Brain microvascular endothelial cell (primary cell): ENCODE results near the gene ZER1.
"Not testable (repeated sequence)": the region's sequence is repeated elsewhere in the genome, so short reads cannot be mapped to it uniquely, and the experiment has no call there.

Experiments used
- DNase-seq: peaks from one replicate; pipeline ENCODE4 v3.0.0-alpha.2; 2020
- H3K27ac ChIP-seq: fragments of 250-450 bp; sonication (Bioruptor Pico); 2 replicates; pipeline ENCODE4 v1.5.1; 2020; ENCODE audit warnings: mild to moderate bottlenecking, moderate library complexity
- H3K27me3 ChIP-seq: fragments of 250-450 bp; sonication (Bioruptor Pico); replicated peaks from 2 replicates; pipeline ENCODE4 v1.5.1; 2020; ENCODE audit warnings: mild to moderate bottlenecking
- H3K36me3 ChIP-seq: fragments of 250-450 bp; sonication (Bioruptor Pico); replicated peaks from 2 replicates; pipeline ENCODE4 v1.5.1; 2020; ENCODE audit warnings: mild to moderate bottlenecking
- H3K4me3 ChIP-seq: 2 replicates; pipeline ENCODE4 v1.5.1; 2011; ENCODE audit warnings: low read depth, mild to moderate bottlenecking, control low read depth, low read length, moderate library complexity
- in situ Hi-C: cut with HindIII; loops from 2 replicates; pipeline ENCODE4 v1.10.0; 2017; ENCODE audit warnings: low sequenced_read_pairs, low pct_ligation_motif_present
- TF ChIP-seq, protein P1 (sequence below): IDR thresholded peaks from 2 replicates; pipeline ENCODE4 v1.5.1; 2011; ENCODE audit warnings: low read depth, mild to moderate bottlenecking, moderate library complexity, low read length, control low read depth, inconsistent platforms; ENCODE audit errors: missing control alignments

The ZER1 gene

DNA sequence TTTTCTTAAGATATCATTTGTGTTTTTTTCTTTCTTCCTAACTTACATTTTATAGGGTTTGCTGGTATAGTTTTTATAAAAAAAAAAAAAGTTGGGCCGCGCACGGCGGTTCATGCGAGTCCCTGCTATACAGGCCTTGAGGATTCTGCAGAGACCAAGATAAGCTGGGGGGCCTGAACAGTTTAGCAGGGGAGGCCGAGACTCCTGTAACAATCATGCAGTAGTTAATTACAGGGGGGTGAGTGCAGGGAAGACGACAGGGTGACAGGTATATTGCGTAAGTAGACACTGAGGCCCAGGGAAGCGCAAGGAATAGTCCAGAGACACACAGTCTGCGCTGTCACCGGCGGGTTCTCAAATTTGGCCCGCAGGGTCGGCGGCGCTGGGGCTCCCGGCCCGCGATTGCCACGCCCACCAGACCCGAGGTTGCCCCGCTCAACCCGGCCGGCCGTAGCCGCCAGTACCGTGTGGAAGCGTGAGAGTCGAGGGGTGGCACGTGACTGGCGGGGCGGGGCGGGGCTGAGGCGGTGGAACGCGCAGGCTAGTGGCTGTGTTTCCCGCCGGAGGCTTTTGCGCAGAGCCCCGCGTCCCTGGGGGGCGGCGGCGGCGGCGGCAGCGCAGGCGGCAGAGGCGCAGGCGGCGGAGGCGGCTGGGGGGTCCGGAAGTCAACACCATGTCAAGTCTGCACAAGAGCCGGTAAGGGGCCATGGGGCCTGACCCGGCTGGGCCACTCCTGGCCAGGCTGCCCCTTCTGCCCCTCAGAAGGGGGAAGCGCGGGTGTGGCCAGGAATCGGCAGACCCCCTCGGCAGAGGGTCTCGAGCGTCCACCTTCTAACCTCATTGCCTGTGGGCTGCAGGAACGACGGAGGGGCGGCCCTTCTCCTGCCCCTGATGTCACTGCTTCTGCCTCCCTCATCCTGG is 15.2 kb upstream of the ZER1 start, which contains the start of gene TBC1D13:
Gene TBC1D13 (plus strand): TSS at position 573 of the 921 bp plus-strand sequence. CDS start 101 bp downstream, at position 674.
- TF ChIP-seq, protein P1, sequence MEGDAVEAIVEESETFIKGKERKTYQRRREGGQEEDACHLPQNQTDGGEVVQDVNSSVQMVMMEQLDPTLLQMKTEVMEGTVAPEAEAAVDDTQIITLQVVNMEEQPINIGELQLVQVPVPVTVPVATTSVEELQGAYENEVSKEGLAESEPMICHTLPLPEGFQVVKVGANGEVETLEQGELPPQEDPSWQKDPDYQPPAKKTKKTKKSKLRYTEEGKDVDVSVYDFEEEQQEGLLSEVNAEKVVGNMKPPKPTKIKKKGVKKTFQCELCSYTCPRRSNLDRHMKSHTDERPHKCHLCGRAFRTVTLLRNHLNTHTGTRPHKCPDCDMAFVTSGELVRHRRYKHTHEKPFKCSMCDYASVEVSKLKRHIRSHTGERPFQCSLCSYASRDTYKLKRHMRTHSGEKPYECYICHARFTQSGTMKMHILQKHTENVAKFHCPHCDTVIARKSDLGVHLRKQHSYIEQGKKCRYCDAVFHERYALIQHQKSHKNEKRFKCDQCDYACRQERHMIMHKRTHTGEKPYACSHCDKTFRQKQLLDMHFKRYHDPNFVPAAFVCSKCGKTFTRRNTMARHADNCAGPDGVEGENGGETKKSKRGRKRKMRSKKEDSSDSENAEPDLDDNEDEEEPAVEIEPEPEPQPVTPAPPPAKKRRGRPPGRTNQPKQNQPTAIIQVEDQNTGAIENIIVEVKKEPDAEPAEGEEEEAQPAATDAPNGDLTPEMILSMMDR = no peak
- peak; percentile 60 for DNase-seq
- no peaks in the 10 kb centered on the region for H3K27me3 ChIP-seq
- peaks cover 14% of the 10 kb centered on the region for H3K36me3 ChIP-seq
- in situ Hi-C loops = no loop called here
- H3K27ac ChIP-seq = peak within 1 kb of the TSS; percentile 40
- H3K4me3 ChIP-seq = peak within 1 kb of the TSS; percentile 97

GRCh38 chr9:128785427-128785826 is 13.7 kb upstream of the ZER1 start:
- Histone ChIP-seq H3K27ac (no peak overlapping the region), H3K36me3 (peaks cover 2% of the 10 kb centered on the region), H3K27me3 (no peaks in the 10 kb centered on the region), H3K4me3 (no peak overlapping the region)
- no peak for DNase-seq
- TF ChIP-seq, protein P1 = no peak
- in situ Hi-C loops = no loop called here

DNA sequence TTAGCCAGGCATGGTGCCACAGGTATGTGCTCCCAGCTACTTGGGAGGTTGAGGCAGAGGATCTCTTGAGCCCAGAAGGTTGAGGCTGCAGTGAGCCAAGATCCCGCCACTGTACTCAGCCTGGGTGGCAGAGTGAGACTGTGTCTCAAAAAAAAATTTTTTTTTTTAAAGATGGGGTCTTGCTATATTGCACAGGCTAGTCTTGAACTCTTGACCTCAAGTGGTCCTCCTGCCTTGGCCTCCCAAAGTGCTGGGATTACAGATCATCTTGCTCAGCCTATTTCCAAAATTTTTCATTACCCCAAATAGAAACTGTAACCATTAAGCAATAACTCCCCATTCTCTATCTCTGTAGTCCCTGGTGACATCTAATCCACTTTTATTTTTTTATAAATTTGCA is 10.9 kb upstream of the ZER1 start:
- DNase-seq = no peak
- Histone ChIP-seq H3K27ac (no peak overlapping the region), H3K27me3 (no peaks in the 10 kb centered on the region), H3K4me3 (no peak overlapping the region), H3K36me3 (no peaks in the 10 kb centered on the region)
- TF ChIP-seq, protein P1 = no peak
- in situ Hi-C loops = no loop called here

DNA sequence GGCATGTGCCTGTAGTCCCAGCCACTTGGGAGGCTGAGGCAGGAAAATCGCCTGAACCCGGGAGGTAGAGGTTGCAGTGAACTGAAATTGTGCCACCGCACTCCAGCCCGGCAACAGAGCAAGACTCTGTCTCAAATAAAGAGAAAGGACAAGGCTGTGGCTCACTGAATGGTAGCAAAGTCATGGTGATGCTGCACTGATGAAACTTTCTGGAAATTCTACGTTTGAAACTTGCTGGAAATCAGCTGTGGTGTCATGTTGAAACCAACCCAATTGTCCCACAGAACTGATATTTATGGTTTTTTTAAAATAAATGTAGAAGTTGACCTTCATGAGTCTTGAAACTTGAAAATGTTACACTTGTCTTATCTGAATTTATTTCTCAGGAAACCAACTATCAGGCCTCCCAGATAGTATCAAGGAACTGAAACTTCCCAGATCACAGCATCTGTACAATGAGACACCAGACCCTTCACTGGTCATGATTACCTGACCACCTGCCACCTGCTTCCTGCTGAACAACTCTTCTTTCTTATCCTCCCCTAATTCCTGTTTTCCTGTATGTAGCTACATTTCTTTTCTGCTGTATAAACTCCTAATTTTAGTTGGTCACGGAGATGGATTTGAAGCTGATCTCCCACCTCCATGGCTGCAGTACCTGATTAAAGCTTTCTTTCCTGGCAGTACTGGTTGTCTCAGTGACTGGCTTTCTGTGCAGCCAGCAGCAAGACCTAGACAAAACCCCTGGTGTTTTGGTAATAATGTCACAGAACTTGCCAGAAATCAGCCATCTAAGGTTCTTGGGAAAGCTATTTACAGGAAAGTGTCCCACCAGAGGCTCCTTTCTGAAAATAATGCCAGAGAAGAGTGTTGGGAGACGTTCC is 9.7 kb upstream of the ZER1 start:
- Histone ChIP-seq H3K36me3 (no peaks in the 10 kb centered on the region), H3K27me3 (no peaks in the 10 kb centered on the region), H3K27ac (no peak overlapping the region), H3K4me3 (no peak overlapping the region)
- in situ Hi-C loops = no loop called here
- TF ChIP-seq, protein P1 = no peak
- no peak for DNase-seq

DNA sequence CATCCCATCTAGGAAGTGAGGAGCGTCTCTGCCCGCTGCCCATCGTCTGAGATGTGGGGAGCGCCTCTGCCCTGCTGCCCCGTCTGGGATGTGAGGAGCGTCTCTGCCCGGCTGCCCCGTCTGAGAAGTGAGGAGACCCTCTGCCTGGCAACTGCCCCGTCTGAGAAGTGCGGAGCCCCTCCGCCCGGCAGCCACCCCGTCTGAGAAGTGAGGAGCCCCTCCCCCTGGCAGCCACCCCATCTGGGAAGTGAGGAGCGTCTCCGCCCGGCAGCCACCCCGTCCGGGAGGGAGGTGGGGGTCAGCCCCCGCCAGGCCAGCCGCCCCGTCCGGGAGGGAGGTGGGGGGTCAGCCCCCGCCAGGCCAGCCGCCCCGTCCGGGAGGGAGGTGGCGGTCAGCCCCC is 8.4 kb upstream of the ZER1 start:
- in situ Hi-C loops, H3K36me3 ChIP-seq, H3K27ac ChIP-seq, H3K27me3 ChIP-seq, H3K4me3 ChIP-seq, DNase-seq: not testable (repeated sequence)

- in situ Hi-C loops = no loop called here
- TF ChIP-seq, protein P1 = no peak
- no peak overlapping the region for H3K4me3 ChIP-seq
- no peaks in the 10 kb centered on the region for H3K27me3 ChIP-seq
- no peak overlapping the region for H3K27ac ChIP-seq
- H3K36me3 ChIP-seq = no peaks in the 10 kb centered on the region
- no peak for DNase-seq
Observed at GRCh38 chr9:128774804-128775203, 3.1 kb upstream of the ZER1 start.
